ENCODE data around the gene IGDCC3.

IGDCC3 gene

GRCh38 chr15:65423150-65423975 is 45.6 kb upstream of the IGDCC3 start:
- Histone ChIP-seq H2AK5ac (ENCODE audit: low read length) (no peak overlapping the region), H2BK12ac (ENCODE audit: low read length) (no peak overlapping the region), H4K8ac (ENCODE audit: low read depth, low read length) (peak overlapping the region; percentile 22), H3K4me3 (ENCODE audit: low read depth, low read length) (peak overlapping the region; percentile 58), H2BK120ac (ENCODE audit: insufficient read depth, low read length, poor library complexity) (no peak overlapping the region), H4K12ac (ENCODE audit: low read depth, low read length) (peak overlapping the region; percentile 9), H3K23ac (ENCODE audit: low read length) (no peak overlapping the region), H3K79me2 (ENCODE audit: control insufficient read depth, insufficient read depth, low read length, poor library complexity) (no peaks in the 10 kb centered on the region), H2BK5ac (ENCODE audit: low read depth, low read length, poor library complexity) (no peak overlapping the region), H3K4ac (ENCODE audit: low read depth, low read length) (no peak overlapping the region), H3K18ac (ENCODE audit: low read length) (no peak overlapping the region), H3K14ac (ENCODE audit: low read length) (no peak overlapping the region), H3K27ac (ENCODE audit: low read depth, low read length) (no peak overlapping the region), H3K79me1 (ENCODE audit: low read length) (peaks cover 4% of the 10 kb centered on the region), H3K36me3 (ENCODE audit: control insufficient read depth in 1 of 2, insufficient read depth in 2 of 2, low read length in 2 of 2) (no peaks in the 10 kb centered on the region), H3K4me2 (ENCODE audit: low read length) (peak overlapping the region; percentile 93), H3K9me3 (ENCODE audit: insufficient read depth, low read depth, low read length) (no peaks in the 10 kb centered on the region), H2AFZ (ENCODE audit: insufficient read depth, low read length, poor library complexity) (no peak overlapping the region), H3K9ac (ENCODE audit: low read length) (no peak overlapping the region), H4K91ac (ENCODE audit: low read depth, low read length) (peak overlapping the region; percentile 2), H3K4me1 (ENCODE audit: control insufficient read depth in 1 of 2, insufficient read depth in 2 of 2, low read length in 2 of 2) (peaks cover 16 to 20% of the 10 kb centered on the region in 2 experiments), H3K27me3 (ENCODE audit: insufficient read depth, low read length) (peaks cover 14% of the 10 kb centered on the region)
- no CpG with 5 or more reads among the region's 28 CpGs for WGBS (ENCODE audit: extremely low coverage, insufficient coverage, insufficient read length)
- DNase-seq, result peak in 1 of 2 donors; percentile 15

- Histone ChIP-seq H4K91ac (ENCODE audit: low read depth, low read length) (peak overlapping the region; percentile 42), H3K14ac (ENCODE audit: low read length) (peak overlapping the region; percentile 37)
- WGBS (ENCODE audit: extremely low coverage, insufficient coverage, insufficient read length), result no CpG with 5 or more reads among the region's 39 CpGs
Observed at GRCh38 chr15:65421360-65422215, 43.8 kb upstream of the IGDCC3 start.

GRCh38 chr15:65420975-65421359 is 43.2 kb upstream of the IGDCC3 start:
- peak overlapping the region; percentile 17 for H2AFZ ChIP-seq (ENCODE audit: insufficient read depth, low read length, poor library complexity)
- no peak overlapping the region for H2AK5ac ChIP-seq (ENCODE audit: low read length)
- H3K23ac ChIP-seq (ENCODE audit: low read length), result no peak overlapping the region
- H3K9ac ChIP-seq (ENCODE audit: low read length), result no peak overlapping the region
- H3K9me3 ChIP-seq (ENCODE audit: insufficient read depth, low read depth, low read length), result no peaks in the 10 kb centered on the region
- DNase-seq, result no peak
- H4K8ac ChIP-seq (ENCODE audit: low read depth, low read length), result no peak overlapping the region
- no peak overlapping the region for H4K91ac ChIP-seq (ENCODE audit: low read depth, low read length)
- no peaks in the 10 kb centered on the region for H3K79me2 ChIP-seq (ENCODE audit: control insufficient read depth, insufficient read depth, low read length, poor library complexity)
- H3K18ac ChIP-seq (ENCODE audit: low read length), result no peak overlapping the region
- H2BK12ac ChIP-seq (ENCODE audit: low read length), result peak overlapping the region; percentile 23
- H3K4me3 ChIP-seq (ENCODE audit: low read depth, low read length), result peak overlapping the region; percentile 26
- H4K12ac ChIP-seq (ENCODE audit: low read depth, low read length), result peak overlapping the region; percentile 3
- no peak overlapping the region for H3K4ac ChIP-seq (ENCODE audit: low read depth, low read length)
- WGBS (ENCODE audit: extremely low coverage, insufficient coverage, insufficient read length), result no CpG with 5 or more reads among the region's 17 CpGs
- H3K4me2 ChIP-seq (ENCODE audit: low read length), result peak overlapping the region; percentile 93
- no peak overlapping the region for H2BK5ac ChIP-seq (ENCODE audit: low read depth, low read length, poor library complexity)
- H3K79me1 ChIP-seq (ENCODE audit: low read length), result peaks cover 4% of the 10 kb centered on the region
- peaks cover 16 to 23% of the 10 kb centered on the region in 2 experiments for H3K4me1 ChIP-seq (ENCODE audit: control insufficient read depth in 1 of 2, insufficient read depth in 2 of 2, low read length in 2 of 2)
- peaks cover 14% of the 10 kb centered on the region for H3K27me3 ChIP-seq (ENCODE audit: insufficient read depth, low read length)
- H2BK120ac ChIP-seq (ENCODE audit: insufficient read depth, low read length, poor library complexity), result no peak overlapping the region
- no peak overlapping the region for H3K14ac ChIP-seq (ENCODE audit: low read length)
- H3K36me3 ChIP-seq (ENCODE audit: control insufficient read depth in 1 of 2, insufficient read depth in 2 of 2, low read length in 2 of 2), result no peaks in the 10 kb centered on the region
- no peak overlapping the region for H3K27ac ChIP-seq (ENCODE audit: low read depth, low read length)

More at GRCh38 chr15:65421360-65422215, 43.8 kb upstream of the IGDCC3 start:
- Histone ChIP-seq H3K4ac (ENCODE audit: low read depth, low read length) (no peak overlapping the region), H3K4me1 (ENCODE audit: control insufficient read depth in 1 of 2, insufficient read depth in 2 of 2, low read length in 2 of 2) (peaks cover 16 to 23% of the 10 kb centered on the region in 2 experiments), H3K79me1 (ENCODE audit: low read length) (peaks cover 4% of the 10 kb centered on the region), H2AFZ (ENCODE audit: insufficient read depth, low read length, poor library complexity) (peak overlapping the region; percentile 21), H3K9ac (ENCODE audit: low read length) (peak overlapping the region; percentile 47), H3K27ac (ENCODE audit: low read depth, low read length) (peak overlapping the region; percentile 6), H2BK12ac (ENCODE audit: low read length) (no peak overlapping the region), H3K27me3 (ENCODE audit: insufficient read depth, low read length) (peaks cover 14% of the 10 kb centered on the region), H2BK5ac (ENCODE audit: low read depth, low read length, poor library complexity) (no peak overlapping the region), H3K36me3 (ENCODE audit: control insufficient read depth in 1 of 2, insufficient read depth in 2 of 2, low read length in 2 of 2) (no peaks in the 10 kb centered on the region), H3K23ac (ENCODE audit: low read length) (no peak overlapping the region), H3K18ac (ENCODE audit: low read length) (peak overlapping the region; percentile 8), H3K79me2 (ENCODE audit: control insufficient read depth, insufficient read depth, low read length, poor library complexity) (no peaks in the 10 kb centered on the region), H3K4me2 (ENCODE audit: low read length) (peak overlapping the region; percentile 93), H3K9me3 (ENCODE audit: insufficient read depth, low read depth, low read length) (no peaks in the 10 kb centered on the region), H3K4me3 (ENCODE audit: low read depth, low read length) (peak overlapping the region; percentile 77), H2BK120ac (ENCODE audit: insufficient read depth, low read length, poor library complexity) (no peak overlapping the region), H2AK5ac (ENCODE audit: low read length) (no peak overlapping the region), H4K8ac (ENCODE audit: low read depth, low read length) (peak overlapping the region; percentile 13), H4K12ac (ENCODE audit: low read depth, low read length) (peak overlapping the region; percentile 13)
- DNase-seq, result peak in 1 of 2 donors; percentile 17

- Histone ChIP-seq H3K27me3 (ENCODE audit: insufficient read depth, low read length) (peaks cover 14% of the 10 kb centered on the region), H3K9ac (ENCODE audit: low read length) (no peak overlapping the region), H2BK12ac (ENCODE audit: low read length) (no peak overlapping the region), H3K14ac (ENCODE audit: low read length) (no peak overlapping the region), H3K18ac (ENCODE audit: low read length) (no peak overlapping the region), H2BK120ac (ENCODE audit: insufficient read depth, low read length, poor library complexity) (no peak overlapping the region), H3K9me3 (ENCODE audit: insufficient read depth, low read depth, low read length) (no peaks in the 10 kb centered on the region), H4K91ac (ENCODE audit: low read depth, low read length) (no peak overlapping the region), H4K12ac (ENCODE audit: low read depth, low read length) (no peak overlapping the region), H3K23ac (ENCODE audit: low read length) (no peak overlapping the region), H3K27ac (ENCODE audit: low read depth, low read length) (no peak overlapping the region), H3K4ac (ENCODE audit: low read depth, low read length) (no peak overlapping the region), H3K4me1 (ENCODE audit: control insufficient read depth in 1 of 2, insufficient read depth in 2 of 2, low read length in 2 of 2) (peaks cover 20 to 27% of the 10 kb centered on the region in 2 experiments), H3K4me3 (ENCODE audit: low read depth, low read length) (no peak overlapping the region), H2AK5ac (ENCODE audit: low read length) (no peak overlapping the region), H4K8ac (ENCODE audit: low read depth, low read length) (no peak overlapping the region), H2AFZ (ENCODE audit: insufficient read depth, low read length, poor library complexity) (no peak overlapping the region), H3K79me2 (ENCODE audit: control insufficient read depth, insufficient read depth, low read length, poor library complexity) (no peaks in the 10 kb centered on the region), H3K79me1 (ENCODE audit: low read length) (peaks cover 4% of the 10 kb centered on the region), H3K36me3 (ENCODE audit: control insufficient read depth in 1 of 2, insufficient read depth in 2 of 2, low read length in 2 of 2) (no peaks in the 10 kb centered on the region), H3K4me2 (ENCODE audit: low read length) (no peak overlapping the region), H2BK5ac (ENCODE audit: low read depth, low read length, poor library complexity) (no peak overlapping the region)
- DNase-seq, result no peak
- WGBS (ENCODE audit: extremely low coverage, insufficient coverage, insufficient read length), result no CpG with 5 or more reads among the region's 2 CpGs
Observed at GRCh38 chr15:65418596-65418995, 40.8 kb upstream of the IGDCC3 start.

All from trophoblast cell (in vitro differentiated cells and primary cell).